Activated B cell treated with CpG ODN at 0.5 μM for 24 hours (primary cell): ENCODE results near the gene CHSY3. TPM values are rescaled to one million over a fixed set of nuclear protein-coding genes. Genes with fewer than 3 reads are reported as not detected.

Source experiments
- ATAC-seq: fragments of 200-7000 bp; cut with Tn5 transposase; one replicate; pipeline ENCODE4 v1.10.0; 2021; ENCODE audit warnings: low read depth, mild to moderate bottlenecking, moderate library complexity
- CTCF ChIA-PET: fragments of 350-600 bp; sonication (Branson Sonifier 250); formaldehyde crosslinking; loops from one replicate; lab custom pipeline; 2021; ENCODE audit warnings: antibody characterized with exemption; lab: Charles Lee
- POLR2A ChIA-PET: fragments of 350-600 bp; sonication (Branson Sonifier 250); formaldehyde crosslinking; loops from one replicate; lab custom pipeline; 2021; ENCODE audit warnings: antibody characterized with exemption; lab: Charles Lee
- DNase-seq: peaks from one replicate; pipeline ENCODE4 v3.0.0; 2022
- H3K27ac Mint-ChIP-seq: one replicate; pipeline ENCODE4 v1.8.0; 2020; ENCODE audit warnings: mixed read lengths
- H3K27me3 Mint-ChIP-seq: one replicate; pipeline ENCODE4 v1.8.0; 2021; ENCODE audit warnings: mixed read lengths
- H3K36me3 Mint-ChIP-seq: one replicate; pipeline ENCODE4 v1.8.0; 2021; ENCODE audit warnings: low read depth, mixed read lengths
- H3K4me1 Mint-ChIP-seq: one replicate; pipeline ENCODE4 v1.8.0; 2021; ENCODE audit warnings: mixed read lengths
- H3K4me3 Mint-ChIP-seq: one replicate; pipeline ENCODE4 v1.8.0; 2020; ENCODE audit warnings: mild to moderate bottlenecking, mixed read lengths
- H3K9me3 Mint-ChIP-seq: one replicate; pipeline ENCODE4 v1.8.0; 2020; ENCODE audit warnings: mixed read lengths
- CTCF ChIP-seq: fragments of 200-600 bp; IDR thresholded peaks from one replicate; pipeline ENCODE4 v1.8.0; 2022; ENCODE audit warnings: antibody characterized with exemption, mild to moderate bottlenecking
- intact Hi-C: fragments of 100-400 bp; cut with micrococcal nuclease; formaldehyde crosslinking; loops from one replicate; pipeline ENCODE4 v1.15.1; 2024
- total RNA-seq: library from RNA; stranded (reverse); gene quantifications from 2 replicates; pipeline ENCODE4 v1.2.3, GENCODE V29; 2022

The CHSY3 gene
- total RNA-seq, 1 donor from 2014 or later: not detected

GRCh38 chr5:130024006-130024405, 119.7 kb downstream of the CHSY3 start:
- no peak for TF ChIP-seq CTCF
- peaks cover 2% of the 10 kb centered on the region for H3K9me3 Mint-ChIP-seq
- H3K36me3 Mint-ChIP-seq: no peaks in the 10 kb centered on the region
- intact Hi-C loops: no loop called here
- ChIA-PET CTCF (no interaction called here), POLR2A (no interaction called here)
- H3K4me3 Mint-ChIP-seq: no peak overlapping the region
- ATAC-seq (no peak), DNase-seq (no peak)
- H3K4me1 Mint-ChIP-seq: no peaks in the 10 kb centered on the region
- no peak overlapping the region for H3K27ac Mint-ChIP-seq
- no peaks in the 10 kb centered on the region for H3K27me3 Mint-ChIP-seq

- no peaks in the 10 kb centered on the region for H3K36me3 Mint-ChIP-seq
- no peak overlapping the region for H3K4me3 Mint-ChIP-seq
- no peaks in the 10 kb centered on the region for H3K27me3 Mint-ChIP-seq
- POLR2A ChIA-PET: no interaction called here
- CTCF ChIA-PET: no interaction called here
- no peaks in the 10 kb centered on the region for H3K4me1 Mint-ChIP-seq
- no peak overlapping the region for H3K27ac Mint-ChIP-seq
- no peak for TF ChIP-seq CTCF
- peaks cover 2% of the 10 kb centered on the region for H3K9me3 Mint-ChIP-seq
- DNase-seq (no peak), ATAC-seq (no peak)
- intact Hi-C loops: no loop called here
Observed at GRCh38 chr5:130025511-130025910, 121.2 kb downstream of the CHSY3 start.

GRCh38 chr5:130032807-130033206, 128.5 kb downstream of the CHSY3 start:
- ChIA-PET POLR2A (no interaction called here), CTCF (no interaction called here)
- ATAC-seq (no peak), DNase-seq (no peak)
- Mint-ChIP-seq H3K27me3 (no peaks in the 10 kb centered on the region), H3K4me1 (no peaks in the 10 kb centered on the region), H3K4me3 (no peak overlapping the region), H3K9me3 (no peaks in the 10 kb centered on the region), H3K27ac (no peak overlapping the region), H3K36me3 (no peaks in the 10 kb centered on the region)
- TF ChIP-seq CTCF: no peak
- intact Hi-C loops: no loop called here

GRCh38 chr5:130034566-130035210, 130.4 kb downstream of the CHSY3 start:
- Mint-ChIP-seq H3K9me3 (no peaks in the 10 kb centered on the region), H3K4me1 (no peaks in the 10 kb centered on the region), H3K27ac (no peak overlapping the region), H3K36me3 (no peaks in the 10 kb centered on the region), H3K27me3 (no peaks in the 10 kb centered on the region), H3K4me3 (no peak overlapping the region)
- DNase-seq: no peak
- ChIA-PET CTCF (no interaction called here), POLR2A (no interaction called here)
- no peak for ATAC-seq
- no peak for TF ChIP-seq CTCF
- intact Hi-C loops: no loop called here

- Mint-ChIP-seq H3K4me3 (no peak overlapping the region), H3K27ac (no peak overlapping the region), H3K9me3 (no peaks in the 10 kb centered on the region), H3K36me3 (no peaks in the 10 kb centered on the region), H3K27me3 (no peaks in the 10 kb centered on the region), H3K4me1 (no peaks in the 10 kb centered on the region)
- ATAC-seq (no peak), DNase-seq (no peak)
- no peak for TF ChIP-seq CTCF
- ChIA-PET CTCF (no interaction called here), POLR2A (no interaction called here)
- intact Hi-C loops: no loop called here
Observed at GRCh38 chr5:130035388-130035787, 131.1 kb downstream of the CHSY3 start.
